ENCODE data around the gene CLSTN1. TPM values are rescaled to one million over a fixed set of nuclear protein-coding genes. Genes with fewer than 3 reads are reported as not detected.

CLSTN1 gene
- polyA plus RNA-seq, 3 donors = 5.2 to 25.2 (median 5.3) TPM

DNA sequence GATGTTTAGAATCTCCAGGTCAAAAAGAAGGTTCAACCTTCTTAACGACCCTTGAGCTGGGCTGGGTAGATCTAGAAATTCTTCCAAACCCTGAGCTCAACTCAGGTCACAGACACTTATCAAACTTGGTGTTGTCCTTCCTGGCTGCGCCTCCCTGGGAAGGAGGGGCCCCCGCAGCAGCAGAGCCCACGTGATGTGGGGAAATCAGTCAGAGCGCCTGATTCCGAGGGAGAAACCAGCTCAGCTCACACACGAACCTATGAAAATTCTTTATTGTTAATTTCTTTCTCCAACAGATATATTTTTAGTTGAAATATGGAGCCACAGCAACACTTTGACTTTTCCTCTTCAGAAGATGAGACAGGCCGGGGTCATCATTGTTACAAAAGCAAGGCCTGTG, 24.3 kb upstream of the CLSTN1 start:
- peak overlapping the region in 1 of 7 donors; percentile 20 for H3K27ac Mint-ChIP-seq
- Histone ChIP-seq H2AFZ (ENCODE audit: insufficient read depth, low read depth, low read length, poor library complexity, severe bottlenecking) (no peak overlapping the region), H3K4me1 (ENCODE audit: control insufficient read depth in 1 of 2, insufficient read depth in 2 of 2, low read length in 2 of 2) (peaks cover 11 to 24% of the 10 kb centered on the region in 2 donors), H3K9me3 (replicated peaks in 1 of 2; ENCODE audit: control insufficient read depth in 1 of 2, insufficient read depth in 1 of 2, low read length in 2 of 2) (no peaks in the 10 kb centered on the region), H3K27me3 (ENCODE audit: control insufficient read depth in 2 of 2, insufficient read depth in 2 of 2, low read length in 2 of 2) (peaks cover 0 to 6% of the 10 kb centered on the region in 2 donors), H3K9ac (ENCODE audit: insufficient read depth, low read length, poor library complexity, severe bottlenecking) (no peak overlapping the region), H3K4me2 (replicated peaks; ENCODE audit: extremely low read depth, low read length, poor library complexity, severe bottlenecking) (no peak overlapping the region), H4K20me1 (ENCODE audit: insufficient read depth, low read length) (peaks cover 16% of the 10 kb centered on the region), H3K4me3 (replicated peaks in 1 of 3; ENCODE audit: low read depth in 2 of 3, low read length in 3 of 3) (no peak overlapping the region), H3K27ac (ENCODE audit: low read depth in 1 of 2, low read length in 2 of 2) (no peak overlapping the region), H3K79me2 (ENCODE audit: insufficient read depth, low read length) (no peaks in the 10 kb centered on the region), H3K36me3 (replicated peaks in 1 of 2; ENCODE audit: control insufficient read depth in 1 of 2, insufficient read depth in 2 of 2, low read length in 2 of 2) (peaks cover 0 to 27% of the 10 kb centered on the region in 2 donors)
- peaks cover 21 to 34% of the 10 kb centered on the region in 2 donors for H3K36me3 Mint-ChIP-seq
- peaks cover 39% of the 10 kb centered on the region for H3K4me1 Mint-ChIP-seq
- 0% methylated on average over 1 of the region's 8 CpGs for WGBS (ENCODE audit: insufficient coverage)
- peaks cover 3 to 18% (median 12%) of the 10 kb centered on the region in 3 donors for H3K27me3 Mint-ChIP-seq (ENCODE audit: low read depth in 3 of 3)
- intact Hi-C loops (cut with micrococcal nuclease) = no loop called here
- H3K9me3 Mint-ChIP-seq = peaks cover 0 to 1% (median 0%) of the 10 kb centered on the region in 7 donors
- TF ChIP-seq, protein P1, sequence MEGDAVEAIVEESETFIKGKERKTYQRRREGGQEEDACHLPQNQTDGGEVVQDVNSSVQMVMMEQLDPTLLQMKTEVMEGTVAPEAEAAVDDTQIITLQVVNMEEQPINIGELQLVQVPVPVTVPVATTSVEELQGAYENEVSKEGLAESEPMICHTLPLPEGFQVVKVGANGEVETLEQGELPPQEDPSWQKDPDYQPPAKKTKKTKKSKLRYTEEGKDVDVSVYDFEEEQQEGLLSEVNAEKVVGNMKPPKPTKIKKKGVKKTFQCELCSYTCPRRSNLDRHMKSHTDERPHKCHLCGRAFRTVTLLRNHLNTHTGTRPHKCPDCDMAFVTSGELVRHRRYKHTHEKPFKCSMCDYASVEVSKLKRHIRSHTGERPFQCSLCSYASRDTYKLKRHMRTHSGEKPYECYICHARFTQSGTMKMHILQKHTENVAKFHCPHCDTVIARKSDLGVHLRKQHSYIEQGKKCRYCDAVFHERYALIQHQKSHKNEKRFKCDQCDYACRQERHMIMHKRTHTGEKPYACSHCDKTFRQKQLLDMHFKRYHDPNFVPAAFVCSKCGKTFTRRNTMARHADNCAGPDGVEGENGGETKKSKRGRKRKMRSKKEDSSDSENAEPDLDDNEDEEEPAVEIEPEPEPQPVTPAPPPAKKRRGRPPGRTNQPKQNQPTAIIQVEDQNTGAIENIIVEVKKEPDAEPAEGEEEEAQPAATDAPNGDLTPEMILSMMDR (IDR thresholded peaks at IDR 0.05) = no peak
- no peak overlapping the region for H3K4me3 Mint-ChIP-seq
- DNase-seq = no peak

DNA sequence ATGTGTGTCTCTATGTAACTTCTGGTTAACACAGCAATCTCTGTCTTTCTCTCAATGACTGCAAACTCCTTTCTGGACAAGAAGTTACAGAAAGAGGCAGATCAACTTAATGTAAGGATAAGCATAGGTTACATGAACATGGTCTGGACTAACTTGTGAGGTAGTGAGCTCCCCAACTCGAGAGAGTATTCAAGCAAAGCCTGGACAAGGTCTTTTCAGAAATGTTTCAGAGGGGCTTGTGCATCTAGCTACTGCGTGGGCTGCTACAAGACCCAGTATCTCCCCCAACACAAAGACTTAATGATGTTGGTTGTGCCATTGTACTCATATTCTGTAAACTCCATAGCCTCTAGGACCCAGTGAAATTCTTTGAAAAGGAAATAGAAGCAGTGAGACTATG, 23.5 kb upstream of the CLSTN1 start:
- no peak overlapping the region for H3K4me2 ChIP-seq (replicated peaks; ENCODE audit: extremely low read depth, low read length, poor library complexity, severe bottlenecking)
- intact Hi-C loops (cut with micrococcal nuclease) = no loop called here
- H3K4me1 Mint-ChIP-seq = peaks cover 31% of the 10 kb centered on the region
- peaks cover 0 to 6% of the 10 kb centered on the region in 2 donors for H3K27me3 ChIP-seq (ENCODE audit: control insufficient read depth in 2 of 2, insufficient read depth in 2 of 2, low read length in 2 of 2)
- H3K27ac Mint-ChIP-seq = no peak overlapping the region
- peaks cover 0 to 1% (median 0%) of the 10 kb centered on the region in 7 donors for H3K9me3 Mint-ChIP-seq
- H3K4me3 Mint-ChIP-seq = no peak overlapping the region
- H3K79me2 ChIP-seq (ENCODE audit: insufficient read depth, low read length) = no peaks in the 10 kb centered on the region
- DNase-seq = no peak
- no peak overlapping the region for H3K4me3 ChIP-seq (replicated peaks in 1 of 3; ENCODE audit: low read depth in 2 of 3, low read length in 3 of 3)
- H3K27ac ChIP-seq (ENCODE audit: low read depth in 1 of 2, low read length in 2 of 2) = no peak overlapping the region
- H3K9me3 ChIP-seq (replicated peaks in 1 of 2; ENCODE audit: control insufficient read depth in 1 of 2, insufficient read depth in 1 of 2, low read length in 2 of 2) = no peaks in the 10 kb centered on the region
- H3K36me3 Mint-ChIP-seq = peaks cover 21 to 34% of the 10 kb centered on the region in 2 donors
- H3K4me1 ChIP-seq (ENCODE audit: control insufficient read depth in 1 of 2, insufficient read depth in 2 of 2, low read length in 2 of 2) = peaks cover 11 to 20% of the 10 kb centered on the region in 2 donors
- WGBS (ENCODE audit: insufficient coverage) = no CpG with 5 or more reads among the region's 2 CpGs
- H3K36me3 ChIP-seq (replicated peaks in 1 of 2; ENCODE audit: control insufficient read depth in 1 of 2, insufficient read depth in 2 of 2, low read length in 2 of 2) = peaks cover 0 to 23% of the 10 kb centered on the region in 2 donors
- peaks cover 11% of the 10 kb centered on the region for H4K20me1 ChIP-seq (ENCODE audit: insufficient read depth, low read length)
- H3K9ac ChIP-seq (ENCODE audit: insufficient read depth, low read length, poor library complexity, severe bottlenecking) = no peak overlapping the region
- TF ChIP-seq, protein P1 (IDR thresholded peaks at IDR 0.05) = no peak
- H2AFZ ChIP-seq (ENCODE audit: insufficient read depth, low read depth, low read length, poor library complexity, severe bottlenecking) = no peak overlapping the region
- peaks cover 3 to 18% (median 12%) of the 10 kb centered on the region in 3 donors for H3K27me3 Mint-ChIP-seq (ENCODE audit: low read depth in 3 of 3)

All from CD14-positive monocyte (primary cell).